AG04450 (cell line): Measurements from ENCODE around the gene MPND. TPM values are rescaled to one million over a fixed set of nuclear protein-coding genes. Genes with fewer than 3 reads are reported as not detected.
A peak's percentile ranks its signal among the peaks of the same experiment; 100 is the strongest.

ENCODE experiments used
- CTCF ChIA-PET: fragments of 300-600, 350-600 bp; formaldehyde crosslinking; extraction: SDS; loops from one replicate; lab custom pipeline; 2022; ENCODE audit warnings: antibody characterized with exemption, inconsistent platforms; lab: Charles Lee
- POLR2A ChIA-PET: fragments of 350-600 bp; formaldehyde crosslinking; extraction: SDS; loops from one replicate; lab custom pipeline; 2021; ENCODE audit warnings: antibody characterized with exemption, inconsistent platforms; lab: Yijun Ruan, JAX
- DNase-seq: peaks from one replicate; pipeline ENCODE4 v3.0.0-alpha.2; 2011; ENCODE audit warnings: low read depth, low spot score
- H3K27ac ChIP-seq: one replicate; pipeline ENCODE4 v1.5.1; 2012; ENCODE audit warnings: low read depth, low read length, control low read depth
- H3K27me3 ChIP-seq: one replicate; pipeline ENCODE4 v1.6.0; 2012; ENCODE audit warnings: low read length; ENCODE audit not compliant: control insufficient read depth, insufficient read depth
- H3K4me3 ChIP-seq: 2 replicates; pipeline ENCODE4 v1.5.1; 2011; ENCODE audit warnings: mild to moderate bottlenecking, low read depth, low read length, control low read depth
- H3K9me3 ChIP-seq: 2 replicates; pipeline ENCODE4 v1.5.1; 2012; ENCODE audit warnings: low read length; ENCODE audit not compliant: control insufficient read depth, insufficient read depth
- CTCF ChIP-seq: IDR thresholded peaks from 2 replicates; pipeline ENCODE4 v1.5.1; 2011; ENCODE audit warnings: low read depth, low read length, control low read depth, inconsistent platforms
- polyA plus RNA-seq: library from polyadenylated mRNA; depleted of rRNA; stranded (reverse); fragments of >200 nt; gene quantifications from 2 replicates; pipeline ENCODE4 v1.2.3, GENCODE V29; 2011

Gene MPND
- polyA plus RNA-seq, 1 experiment = 5.1 TPM

GRCh38 chr19:4391306-4391693 lies 47.9 kb downstream of the MPND start:
- DNase-seq = no peak
- Histone ChIP-seq H3K27ac (peak overlapping the region; percentile 75), H3K9me3 (no peaks in the 10 kb centered on the region; the same call in 1 of the 2 replicates), H3K4me3 (peak overlapping the region; percentile 0; the same call in 1 of the 2 replicates), H3K27me3 (no peaks in the 10 kb centered on the region)
- TF ChIP-seq CTCF = no peak
- ChIA-PET CTCF (interaction anchor here (0.7 to 1.8 kb wide), 6 partner anchors 9 to 123 kb away, joined by 3 to 10 read pairs (median 4); partner anchors contain the start of genes CHAF1A and SH3GL1), POLR2A (interaction anchor here (0.7 to 1.4 kb wide), 2 partner anchors 16 to 66 kb away, joined by 4 to 6 read pairs; no protein-coding TSS in a partner anchor)

- Histone ChIP-seq H3K9me3 (no peaks in the 10 kb centered on the region; the same call in 1 of the 2 replicates), H3K27ac (peak overlapping the region; percentile 75), H3K27me3 (no peaks in the 10 kb centered on the region), H3K4me3 (peak overlapping the region; percentile 0; the same call in 1 of the 2 replicates)
- POLR2A ChIA-PET = interaction anchor here (1.4 kb wide), 1 partner anchor 16 kb away, joined by 6 read pairs; no protein-coding TSS in a partner anchor
- CTCF ChIA-PET = interaction anchor here (1.0 to 1.8 kb wide), 4 partner anchors 9 to 39 kb away, joined by 3 to 10 read pairs (median 4); partner anchors contain the start of gene CHAF1A
- no peak for DNase-seq
- no peak for TF ChIP-seq CTCF
Observed at GRCh38 chr19:4391701-4392483, 48.5 kb downstream of the MPND start.

- Histone ChIP-seq H3K4me3 (no peak overlapping the region; the same call in 1 of the 2 replicates), H3K27ac (peak overlapping the region; percentile 40), H3K9me3 (no peaks in the 10 kb centered on the region; the same call in 1 of the 2 replicates), H3K27me3 (no peaks in the 10 kb centered on the region)
- CTCF ChIA-PET = interaction anchor here (0.6 to 1.2 kb wide), 7 partner anchors 8 to 407 kb away, joined by 3 to 7 read pairs (median 3); partner anchors contain the start of gene CHAF1A
- no peak for DNase-seq
- POLR2A ChIA-PET = no interaction called here
- no peak for TF ChIP-seq CTCF
Observed at GRCh38 chr19:4393947-4394590, 50.7 kb downstream of the MPND start.

GRCh38 chr19:4396949-4397783 lies 53.8 kb downstream of the MPND start:
- Histone ChIP-seq H3K9me3 (no peaks in the 10 kb centered on the region), H3K27ac (peak overlapping the region; percentile 21), H3K4me3 (no peak overlapping the region), H3K27me3 (no peaks in the 10 kb centered on the region)
- POLR2A ChIA-PET = interaction anchor here (0.6 kb wide), 1 partner anchor 16 kb away, joined by 6 read pairs; no protein-coding TSS in a partner anchor
- CTCF ChIA-PET = no interaction called here
- no peak for DNase-seq
- TF ChIP-seq CTCF = no peak
